Muscle of leg (tissue), 11 donors: Measurements from ENCODE around the gene GUK1. TPM values are rescaled to one million over a fixed set of nuclear protein-coding genes. Genes with fewer than 3 reads are reported as not detected.
A peak's percentile ranks its signal among the peaks of the same experiment; 100 is the strongest.

ENCODE experiments used
- DNase-seq: peaks from one replicate; pipeline ENCODE4 v3.0.0; 2013
- H3K27ac ChIP-seq: one replicate; pipeline ENCODE4 v1.5.1; 2013; ENCODE audit warnings: mild to moderate bottlenecking, low read length, control low read depth
- H3K27me3 ChIP-seq: one replicate; pipeline ENCODE4 v1.6.1; 2013; ENCODE audit warnings: low read length; ENCODE audit not compliant: control insufficient read depth, insufficient read depth
- H3K36me3 ChIP-seq: one replicate; pipeline ENCODE4 v1.6.1; 2013; ENCODE audit warnings: low read length; ENCODE audit not compliant: control insufficient read depth, insufficient read depth
- H3K4me1 ChIP-seq: one replicate; pipeline ENCODE4 v1.6.1; 2013; ENCODE audit warnings: low read length; ENCODE audit not compliant: control insufficient read depth, insufficient read depth
- H3K4me3 ChIP-seq: one replicate; pipeline ENCODE4 v1.5.1; 2013; ENCODE audit warnings: low read length, control low read depth
- H3K9me3 ChIP-seq: replicated peaks from 2 replicates; pipeline ENCODE4 v1.6.1; 2013; ENCODE audit warnings: low read depth, low read length; ENCODE audit not compliant: control insufficient read depth
- WGBS: methylation state at CpG from one replicate; pipeline ENCODE4 v1.1.5; 2013; ENCODE audit warnings: missing lambda C conversion rate; ENCODE audit not compliant: insufficient coverage; 5-methylcytosine and 5-hydroxymethylcytosine counted together
- polyA plus RNA-seq, 8 donors: library from polyadenylated mRNA; unstranded; fragments of 120-200 nt; gene quantifications; one replicate each; pipeline versions ENCODE4 v1.2.1 to v1.2.3, GENCODE V29; 2013; ENCODE audit warnings: inconsistent platforms in 1 of 8, low replicate concordance in 1 of 8; ENCODE audit not compliant: insufficient read length in 8 of 8, insufficient read depth in 1 of 8
- total RNA-seq: library from RNA; stranded (reverse); fragments of 120-200 nt; gene quantifications from one replicate; pipeline ENCODE4 v1.2.4, GENCODE V29; 2013

Gene GUK1
- total and polyA plus RNA-seq, 9 donors: 137 to 180 (median 170) TPM

DNA sequence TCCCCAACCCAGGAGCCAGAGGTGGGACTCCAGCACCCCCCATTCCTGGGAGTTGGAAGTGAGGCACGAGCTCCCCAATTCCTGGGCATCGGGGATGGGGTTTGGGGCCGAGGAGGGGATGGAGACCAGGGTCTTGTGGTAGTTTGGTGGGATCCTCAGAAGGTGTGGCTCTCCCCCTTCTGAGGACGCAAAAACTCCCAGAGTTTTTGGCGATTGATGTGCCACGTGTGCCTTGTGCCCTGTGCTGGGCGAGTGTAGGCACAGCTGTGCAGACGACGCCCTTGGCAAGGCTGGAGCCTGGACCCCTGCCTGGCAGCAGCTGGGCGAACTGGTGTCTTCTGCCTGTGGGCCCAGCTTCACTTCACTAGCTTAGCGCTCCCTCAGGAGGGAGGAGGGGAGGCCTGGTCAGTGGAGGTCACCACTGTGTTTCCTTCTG, 2.6 kb downstream of the GUK1 start:
- 74% methylated on average over 11 of the region's 11 CpGs for WGBS
- peak; percentile 74 for DNase-seq

DNA sequence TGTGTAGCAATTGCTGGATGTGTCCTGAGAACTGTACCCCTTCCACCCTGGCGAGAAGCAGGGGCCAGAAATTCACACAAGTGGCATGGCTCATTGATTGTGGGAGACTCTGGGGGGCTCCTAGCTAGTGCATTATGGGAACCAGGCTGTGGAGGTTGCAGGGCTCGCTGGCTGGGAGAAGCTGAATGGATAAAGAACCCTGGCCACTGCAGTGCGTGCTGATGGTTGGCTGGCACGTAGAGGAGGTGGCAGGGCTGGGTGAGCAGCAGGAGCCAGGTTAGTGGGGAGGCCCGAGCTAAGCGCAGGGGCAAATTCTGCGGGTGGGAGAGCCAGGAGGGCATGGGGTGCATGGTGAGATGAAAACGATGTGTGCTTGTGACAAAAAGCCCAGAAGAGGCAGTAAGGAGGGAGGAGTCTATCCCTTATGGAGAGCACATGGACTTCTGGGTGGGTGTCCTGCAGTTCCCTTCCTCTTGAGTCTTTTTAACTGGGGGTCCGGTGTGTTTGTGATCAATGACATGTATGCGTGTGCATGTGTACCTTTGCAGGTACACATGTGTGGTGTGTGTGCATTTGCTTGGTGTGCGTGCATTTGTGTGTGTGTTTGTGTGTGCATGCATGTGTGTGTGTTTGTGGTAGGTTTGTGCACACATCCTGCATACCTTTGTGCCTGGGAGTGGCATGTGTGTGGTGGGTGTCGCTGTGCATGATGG, 3.6 kb downstream of the GUK1 start:
- no peak overlapping the region for H3K27ac ChIP-seq
- H3K9me3 ChIP-seq: no peaks in the 10 kb centered on the region
- H3K4me1 ChIP-seq: peaks cover 60% of the 10 kb centered on the region
- DNase-seq: peak; percentile 3
- 84% methylated on average over 11 of the region's 12 CpGs for WGBS
- peaks cover 49% of the 10 kb centered on the region for H3K36me3 ChIP-seq
- H3K4me3 ChIP-seq: no peak overlapping the region
- no peaks in the 10 kb centered on the region for H3K27me3 ChIP-seq

More for the DNA sequence above, 2.6 kb downstream of the GUK1 start:
- H3K4me1 ChIP-seq: peaks cover 51% of the 10 kb centered on the region
- no peaks in the 10 kb centered on the region for H3K9me3 ChIP-seq
- peaks cover 2% of the 10 kb centered on the region for H3K27me3 ChIP-seq
- peak overlapping the region; percentile 94 for H3K27ac ChIP-seq
- peaks cover 41% of the 10 kb centered on the region for H3K36me3 ChIP-seq
- H3K4me3 ChIP-seq: no peak overlapping the region

GRCh38 chr1:228144193-228144992, 4.3 kb downstream of the GUK1 start:
- H3K9me3 ChIP-seq: no peaks in the 10 kb centered on the region
- no peak overlapping the region for H3K27ac ChIP-seq
- H3K36me3 ChIP-seq: peaks cover 53% of the 10 kb centered on the region
- no peak overlapping the region for H3K4me3 ChIP-seq
- 79% methylated on average over 10 of the region's 16 CpGs for WGBS
- H3K27me3 ChIP-seq: no peaks in the 10 kb centered on the region
- H3K4me1 ChIP-seq: peaks cover 65% of the 10 kb centered on the region
- DNase-seq: peak; percentile 4

GRCh38 chr1:228144993-228145343, 4.9 kb downstream of the GUK1 start:
- H3K27ac ChIP-seq: no peak overlapping the region
- peaks cover 68% of the 10 kb centered on the region for H3K4me1 ChIP-seq
- H3K36me3 ChIP-seq: peaks cover 53% of the 10 kb centered on the region
- H3K4me3 ChIP-seq: no peak overlapping the region
- no peaks in the 10 kb centered on the region for H3K9me3 ChIP-seq
- no peaks in the 10 kb centered on the region for H3K27me3 ChIP-seq
- 80% methylated on average over 7 of the region's 8 CpGs for WGBS
- DNase-seq: no peak

- no peaks in the 10 kb centered on the region for H3K27me3 ChIP-seq
- H3K9me3 ChIP-seq: no peaks in the 10 kb centered on the region
- peak; percentile 5 for DNase-seq
- H3K36me3 ChIP-seq: peaks cover 53% of the 10 kb centered on the region
- H3K4me1 ChIP-seq: peaks cover 74% of the 10 kb centered on the region
- H3K4me3 ChIP-seq: no peak overlapping the region
- 85% methylated on average over 25 of the region's 31 CpGs for WGBS
- no peak overlapping the region for H3K27ac ChIP-seq
Observed at GRCh38 chr1:228145463-228146416, 5.7 kb downstream of the GUK1 start.

- Histone ChIP-seq H3K4me1 (peaks cover 74% of the 10 kb centered on the region), H3K36me3 (peaks cover 50% of the 10 kb centered on the region), H3K27ac (no peak overlapping the region)
Observed at GRCh38 chr1:228146417-228147150, 6.5 kb downstream of the GUK1 start.

GRCh38 chr1:228147151-228147693, 7.1 kb downstream of the GUK1 start:
- Histone ChIP-seq H3K4me1 (peaks cover 74% of the 10 kb centered on the region), H3K9me3 (no peaks in the 10 kb centered on the region), H3K27me3 (no peaks in the 10 kb centered on the region), H3K36me3 (peaks cover 44% of the 10 kb centered on the region), H3K27ac (no peak overlapping the region), H3K4me3 (no peak overlapping the region)
- peak; percentile 3 for DNase-seq
- 92% methylated on average over 20 of the region's 20 CpGs for WGBS

More at GRCh38 chr1:228146417-228147150, 6.5 kb downstream of the GUK1 start:
- no peaks in the 10 kb centered on the region for H3K9me3 ChIP-seq
- DNase-seq: peak; percentile 2
- WGBS: 81% methylated on average over 9 of the region's 18 CpGs
- no peaks in the 10 kb centered on the region for H3K27me3 ChIP-seq
- H3K4me3 ChIP-seq: no peak overlapping the region

- Histone ChIP-seq H3K4me1 (peaks cover 68% of the 10 kb centered on the region), H3K27me3 (no peaks in the 10 kb centered on the region), H3K27ac (no peak overlapping the region), H3K9me3 (no peaks in the 10 kb centered on the region), H3K36me3 (peaks cover 42% of the 10 kb centered on the region), H3K4me3 (no peak overlapping the region)
- 89% methylated on average over 2 of the region's 4 CpGs for WGBS
- DNase-seq: peak; percentile 3
Observed at GRCh38 chr1:228147768-228148167, 7.7 kb downstream of the GUK1 start.

DNA sequence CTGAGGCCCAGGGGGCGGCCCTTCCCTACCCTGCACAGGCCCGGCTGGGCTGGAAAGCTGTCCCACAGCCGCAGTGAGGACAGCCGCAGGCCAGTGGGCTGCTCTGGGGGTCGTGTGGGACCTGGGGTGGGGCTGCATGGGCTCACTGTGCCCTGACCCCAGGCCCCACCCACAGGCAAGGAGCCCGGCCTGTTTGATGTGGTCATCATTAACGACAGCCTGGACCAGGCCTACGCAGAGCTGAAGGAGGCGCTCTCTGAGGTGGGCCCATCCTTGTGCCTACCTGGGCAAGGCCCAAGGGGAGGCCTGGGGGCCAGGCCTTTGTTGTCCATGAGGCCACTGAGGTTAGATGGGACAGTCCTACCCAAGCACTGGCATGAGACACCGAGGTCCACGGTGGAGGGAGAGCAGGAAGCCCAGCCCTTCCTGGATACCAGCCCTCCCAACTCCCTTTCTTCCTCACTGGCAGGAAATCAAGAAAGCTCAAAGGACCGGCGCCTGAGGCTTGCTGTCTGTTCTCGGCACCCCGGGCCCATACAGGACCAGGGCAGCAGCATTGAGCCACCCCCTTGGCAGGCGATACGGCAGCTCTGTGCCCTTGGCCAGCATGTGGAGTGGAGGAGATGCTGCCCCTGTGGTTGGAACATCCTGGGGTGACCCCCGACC, 8.2 kb downstream of the GUK1 start:
- Histone ChIP-seq H3K9me3 (no peaks in the 10 kb centered on the region), H3K36me3 (peaks cover 42% of the 10 kb centered on the region), H3K27me3 (no peaks in the 10 kb centered on the region), H3K27ac (no peak overlapping the region), H3K4me3 (no peak overlapping the region), H3K4me1 (peaks cover 62% of the 10 kb centered on the region)
- DNase-seq: peak; percentile 31
- WGBS: 51% methylated on average over 6 of the region's 18 CpGs
